Glutamatergic neuron (in vitro differentiated cells): ENCODE data around the gene ANKRD13D. TPM values are rescaled to one million over a fixed set of nuclear protein-coding genes. Genes with fewer than 3 reads are reported as not detected.

Experiments used
- DNase-seq: peaks from one replicate; pipeline ENCODE4 v3.0.0; 2022
- H3K27ac Mint-ChIP-seq: one replicate; pipeline ENCODE4 v1.8.0; 2020; ENCODE audit warnings: mild to moderate bottlenecking, mixed read lengths, inconsistent platforms; ENCODE audit not compliant: unreplicated experiment
- H3K27me3 Mint-ChIP-seq: one replicate; pipeline ENCODE4 v1.8.0; 2020; ENCODE audit warnings: mild to moderate bottlenecking, moderate library complexity, mixed read lengths, inconsistent platforms; ENCODE audit not compliant: unreplicated experiment
- H3K36me3 Mint-ChIP-seq: one replicate; pipeline ENCODE4 v1.8.0; 2020; ENCODE audit warnings: mild to moderate bottlenecking, mixed read lengths, inconsistent platforms; ENCODE audit not compliant: unreplicated experiment
- H3K4me1 Mint-ChIP-seq: one replicate; pipeline ENCODE4 v1.8.0; 2020; ENCODE audit warnings: mild to moderate bottlenecking, low read depth, mixed read lengths, inconsistent platforms; ENCODE audit not compliant: unreplicated experiment
- H3K4me3 Mint-ChIP-seq: one replicate; pipeline ENCODE4 v1.8.0; 2020; ENCODE audit warnings: mild to moderate bottlenecking, mixed read lengths, inconsistent platforms; ENCODE audit not compliant: unreplicated experiment
- H3K9me3 Mint-ChIP-seq: one replicate; pipeline ENCODE4 v1.8.0; 2020; ENCODE audit warnings: mild to moderate bottlenecking, moderate library complexity, mixed read lengths, inconsistent platforms; ENCODE audit not compliant: unreplicated experiment
- total RNA-seq: library from RNA; stranded (reverse); fragmentation: NEBNext Ultra II Directional; extraction: Animal tissue kit (Norgen Biotek cat#: 25700); gene quantifications from one replicate; pipeline ENCODE4 v1.2.1, GENCODE V29; 2021; ENCODE audit not compliant: unreplicated experiment
- TF ChIP-seq, protein P1 (sequence below): fragments of 200-600 bp; sonication (generic); IDR thresholded peaks from one replicate; pipeline ENCODE4 v1.5.0; 2021; ENCODE audit not compliant: partially characterized antibody, unreplicated experiment

Gene ANKRD13D
- total RNA-seq, 1 donor from 2014 or later = 109 TPM

DNA sequence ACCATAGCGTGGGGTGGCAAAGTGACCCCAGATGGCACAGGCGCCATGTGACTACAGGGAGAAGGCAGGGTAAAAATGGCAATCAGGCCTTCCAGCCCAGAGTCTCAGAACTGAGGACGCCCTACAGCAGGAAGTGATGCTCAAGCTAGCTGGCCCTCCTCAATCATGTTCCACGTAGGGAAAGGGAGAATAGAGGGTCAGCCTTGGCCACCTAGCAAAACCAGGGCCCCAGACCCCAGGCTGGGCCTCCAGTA lies 978 bp upstream of the ANKRD13D start:
- Mint-ChIP-seq H3K4me3 (peak overlapping the region; percentile 82), H3K36me3 (no peaks in the 10 kb centered on the region), H3K9me3 (peaks cover 13% of the 10 kb centered on the region), H3K4me1 (peaks cover 7% of the 10 kb centered on the region), H3K27ac (peak overlapping the region; percentile 82), H3K27me3 (peaks cover 16% of the 10 kb centered on the region)
- no peak for DNase-seq
- TF ChIP-seq, protein P1, sequence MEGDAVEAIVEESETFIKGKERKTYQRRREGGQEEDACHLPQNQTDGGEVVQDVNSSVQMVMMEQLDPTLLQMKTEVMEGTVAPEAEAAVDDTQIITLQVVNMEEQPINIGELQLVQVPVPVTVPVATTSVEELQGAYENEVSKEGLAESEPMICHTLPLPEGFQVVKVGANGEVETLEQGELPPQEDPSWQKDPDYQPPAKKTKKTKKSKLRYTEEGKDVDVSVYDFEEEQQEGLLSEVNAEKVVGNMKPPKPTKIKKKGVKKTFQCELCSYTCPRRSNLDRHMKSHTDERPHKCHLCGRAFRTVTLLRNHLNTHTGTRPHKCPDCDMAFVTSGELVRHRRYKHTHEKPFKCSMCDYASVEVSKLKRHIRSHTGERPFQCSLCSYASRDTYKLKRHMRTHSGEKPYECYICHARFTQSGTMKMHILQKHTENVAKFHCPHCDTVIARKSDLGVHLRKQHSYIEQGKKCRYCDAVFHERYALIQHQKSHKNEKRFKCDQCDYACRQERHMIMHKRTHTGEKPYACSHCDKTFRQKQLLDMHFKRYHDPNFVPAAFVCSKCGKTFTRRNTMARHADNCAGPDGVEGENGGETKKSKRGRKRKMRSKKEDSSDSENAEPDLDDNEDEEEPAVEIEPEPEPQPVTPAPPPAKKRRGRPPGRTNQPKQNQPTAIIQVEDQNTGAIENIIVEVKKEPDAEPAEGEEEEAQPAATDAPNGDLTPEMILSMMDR = no peak

DNA sequence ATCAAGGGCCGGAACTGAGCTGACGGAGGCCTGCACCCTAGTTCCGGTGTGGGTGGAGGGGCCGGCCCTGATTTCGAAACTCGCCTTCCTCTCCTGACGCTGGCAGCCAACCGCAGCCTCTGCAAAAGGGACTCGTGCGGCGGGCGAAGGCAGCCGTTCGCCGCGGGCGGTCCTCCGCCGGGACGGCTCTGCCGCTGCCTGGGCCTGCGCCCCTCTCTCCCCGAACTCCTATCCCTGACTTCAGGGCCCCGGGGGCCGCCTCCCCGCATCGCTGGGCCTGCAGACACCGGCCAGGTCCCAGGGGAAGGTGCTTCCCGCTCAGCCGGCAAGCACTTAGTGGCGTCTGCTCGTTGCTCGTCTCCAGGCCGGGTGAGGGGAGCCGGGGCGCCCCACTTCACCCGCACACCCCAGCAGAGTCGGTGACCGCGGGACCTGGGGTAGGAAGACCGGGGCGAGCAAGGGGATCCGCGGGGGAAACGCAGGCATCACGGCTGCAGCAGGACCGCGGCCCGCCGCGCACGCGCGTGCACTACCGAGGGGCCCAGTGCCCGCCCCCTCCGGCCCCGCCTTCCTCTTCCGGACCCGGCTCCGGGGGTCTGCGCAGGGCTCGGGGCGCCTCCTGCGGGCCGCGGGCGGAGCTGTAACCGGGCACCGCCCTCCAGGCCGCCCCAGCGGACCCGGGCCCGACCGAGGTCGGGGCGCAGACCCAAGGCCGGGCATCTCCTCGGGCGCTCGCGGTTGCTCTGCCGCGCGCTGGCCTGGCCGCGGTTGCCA lies 464 bp upstream of the ANKRD13D start:
- peak overlapping the region; percentile 82 for H3K4me3 Mint-ChIP-seq
- TF ChIP-seq, protein P1 = peak; percentile 55
- peaks cover 16% of the 10 kb centered on the region for H3K27me3 Mint-ChIP-seq
- H3K9me3 Mint-ChIP-seq = peaks cover 13% of the 10 kb centered on the region
- H3K36me3 Mint-ChIP-seq = no peaks in the 10 kb centered on the region
- DNase-seq = peak; percentile 94
- H3K4me1 Mint-ChIP-seq = peaks cover 7% of the 10 kb centered on the region
- H3K27ac Mint-ChIP-seq = peak overlapping the region; percentile 91

DNA sequence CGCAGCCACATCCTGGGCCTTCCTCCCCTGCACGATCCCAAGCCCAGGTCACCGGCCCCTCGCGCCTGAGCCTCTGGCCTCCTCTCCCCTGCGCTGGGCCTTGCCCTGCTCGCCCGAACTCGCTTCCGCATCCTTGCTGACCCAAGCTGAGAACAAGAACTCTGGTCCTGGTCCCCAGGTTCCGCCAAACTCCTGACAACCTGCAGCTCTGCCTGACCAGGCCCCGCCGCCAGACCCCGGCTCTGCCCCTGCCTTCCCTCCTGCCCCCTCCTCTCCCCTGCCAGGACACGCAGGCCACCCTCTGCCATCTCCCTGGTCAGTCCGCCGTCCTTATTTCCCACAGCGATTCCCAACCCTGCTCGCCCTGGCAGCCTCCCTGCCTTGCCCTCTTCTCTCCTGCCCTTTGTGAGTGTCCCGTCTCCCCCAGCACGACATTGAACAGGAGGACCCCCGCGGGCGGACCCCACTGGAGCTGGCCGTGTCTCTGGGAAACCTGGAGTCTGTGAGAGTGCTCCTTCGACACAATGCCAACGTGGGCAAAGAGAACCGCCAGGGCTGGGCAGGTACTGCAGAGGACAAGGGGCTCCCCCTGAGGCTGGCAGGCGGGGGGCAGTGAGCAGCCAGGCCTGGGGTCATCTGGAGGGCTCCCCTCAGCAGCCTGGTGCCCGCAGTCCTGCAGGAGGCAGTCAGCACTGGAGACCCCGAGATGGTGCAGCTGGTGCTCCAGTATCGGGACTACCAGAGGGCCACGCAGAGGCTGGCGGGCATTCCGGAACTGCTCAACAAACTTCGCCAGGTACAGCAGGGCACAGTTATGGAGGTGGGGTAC lies 762 bp downstream of the ANKRD13D start:
- Mint-ChIP-seq H3K9me3 (peaks cover 13% of the 10 kb centered on the region), H3K36me3 (no peaks in the 10 kb centered on the region), H3K27ac (peak overlapping the region; percentile 64), H3K27me3 (peaks cover 16% of the 10 kb centered on the region), H3K4me1 (peaks cover 7% of the 10 kb centered on the region), H3K4me3 (peak overlapping the region; percentile 88)
- DNase-seq = no peak
- TF ChIP-seq, protein P1 = no peak

DNA sequence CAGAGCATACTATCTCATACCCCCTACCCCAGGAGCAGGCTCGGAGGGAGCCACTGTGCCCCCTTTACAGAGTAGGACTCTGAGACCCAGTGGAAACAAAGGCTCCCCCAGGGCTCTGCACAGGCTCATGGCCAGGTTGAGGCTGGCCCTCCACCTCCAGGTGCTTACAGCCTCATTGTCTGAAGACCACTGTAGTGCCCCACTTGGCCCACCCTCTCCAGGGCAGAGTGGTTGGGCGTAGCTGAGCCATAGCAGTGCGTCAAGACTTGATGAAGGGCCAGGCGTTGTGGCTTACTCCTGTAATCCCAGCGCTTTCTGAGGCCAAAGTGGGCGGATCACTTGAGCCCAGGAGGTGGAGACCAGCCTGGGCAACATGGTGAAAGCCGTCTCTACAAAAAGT lies 1.7 kb downstream of the ANKRD13D start:
- peaks cover 7% of the 10 kb centered on the region for H3K4me1 Mint-ChIP-seq
- H3K36me3 Mint-ChIP-seq = peaks cover 2% of the 10 kb centered on the region
- H3K27ac Mint-ChIP-seq = no peak overlapping the region

More for the DNA sequence above, 1.7 kb downstream of the ANKRD13D start:
- no peak for DNase-seq
- Mint-ChIP-seq H3K27me3 (peaks cover 16% of the 10 kb centered on the region), H3K9me3 (peaks cover 13% of the 10 kb centered on the region), H3K4me3 (no peak overlapping the region)
- TF ChIP-seq, protein P1 = no peak
